K562 (cell line): Measurements from ENCODE around the gene MACROD2. TPM values are rescaled to one million over a fixed set of nuclear protein-coding genes. Genes with fewer than 3 reads are reported as not detected.

ENCODE experiments used
- ATAC-seq: fragments of 200-7000 bp; cut with Tn5 transposase; 3 replicates; pipeline ENCODE4 v1.9.1; 2020; ENCODE audit warnings: moderate library complexity
- BruUV-seq: library from RNA; stranded (reverse); fragments of 400-500 nt; replicated peaks from 2 replicates; lab custom pipeline; 2021; lab: Mats Ljungman, UMichigan
- CTCF ChIA-PET: fragments of 300-600 bp; formaldehyde crosslinking; extraction: SDS; loops from one replicate; lab custom pipeline; 2021; ENCODE audit warnings: low intra/inter-chr PET ratio; lab: Yijun Ruan, JAX
- POLR2A ChIA-PET: fragments of 300-600, 350-650 bp; sonication (Branson Sonifier 250); formaldehyde crosslinking; extraction: SDS; loops from one replicate; lab custom pipeline; 2021; ENCODE audit warnings: antibody characterized with exemption, inconsistent platforms; lab: Yijun Ruan, JAX
- DNase-seq, 4 experiments: peaks; one replicate each; pipeline versions ENCODE4 v3.0.0 to v3.0.0-alpha.2; 2011 to 2018; ENCODE audit warnings: low spot score in 3 of 4, mixed read lengths in 3 of 4; ENCODE audit errors: extremely low read depth in 1 of 4
- FAIRE-seq: peaks from 2 replicates; lab custom pipeline; 2011; peaks lifted over from hg19 to GRCh38; lab: Jason Lieb, UNC
- H2AFZ ChIP-seq: 2 replicates; pipeline ENCODE4 v1.6.0; 2011; ENCODE audit warnings: low read depth, low read length, control low read depth, inconsistent platforms
- H3K27ac ChIP-seq: fragments of 200-600 bp; 3 replicates; pipeline ENCODE4 v1.8.0; 2011; ENCODE audit warnings: low read depth, mild to moderate bottlenecking, control low read depth, inconsistent platforms, low read length, moderate library complexity, mixed read lengths; ENCODE audit errors: extremely low read depth
- H3K27me3 ChIP-seq, 2 experiments: fragments of 300-600 bp in 1 of 2; 2 replicates in 1 of 2; 3 replicates in 1 of 2; pipeline versions ENCODE4 v1.6.0 to v1.8.0; 2011; ENCODE audit warnings: inconsistent platforms in 2 of 2, low read length in 2 of 2, mild to moderate bottlenecking in 1 of 2, mixed read lengths in 1 of 2, moderate library complexity in 1 of 2; ENCODE audit not compliant: control insufficient read depth in 2 of 2, insufficient read depth in 2 of 2
- H3K36me3 ChIP-seq: fragments of 300-600 bp; 3 replicates; pipeline ENCODE4 v1.8.0; 2011; ENCODE audit warnings: mild to moderate bottlenecking, low read length, inconsistent platforms; ENCODE audit not compliant: control insufficient read depth, insufficient read depth
- H3K4me1 ChIP-seq, 2 experiments: fragments of 200-600 bp in 1 of 2; replicated peaks in 1 of 2; 2 replicates in 1 of 2; 3 replicates in 1 of 2; pipeline versions ENCODE4 v1.5.1 to v1.8.0; 2011; ENCODE audit warnings: inconsistent platforms in 2 of 2, low read length in 2 of 2, mild to moderate bottlenecking in 1 of 2, mixed read lengths in 1 of 2, moderate library complexity in 1 of 2; ENCODE audit not compliant: control insufficient read depth in 2 of 2, insufficient read depth in 2 of 2
- H3K4me2 ChIP-seq: 2 replicates; pipeline ENCODE4 v1.6.1; 2011; ENCODE audit warnings: low read length, control low read depth, inconsistent platforms, mixed read lengths; ENCODE audit not compliant: insufficient read depth
- H3K4me3 ChIP-seq: fragments of 200-600 bp; sonication (generic), shearing (Covaris generic); 2 replicates; pipeline ENCODE4 v1.5.1; 2016; ENCODE audit warnings: control low read depth, inconsistent platforms
- H3K79me2 ChIP-seq: fragments of 200-600 bp; 3 replicates; pipeline ENCODE4 v1.8.0; 2011; ENCODE audit warnings: low read length, inconsistent platforms; ENCODE audit not compliant: control insufficient read depth, insufficient read depth
- H3K9ac ChIP-seq, 2 experiments: 2 replicates each; pipeline versions ENCODE4 v1.6.0 to v1.6.1; 2011; ENCODE audit warnings: low read depth in 2 of 2, low read length in 2 of 2, control low read depth in 1 of 2, inconsistent platforms in 1 of 2, mild to moderate bottlenecking in 1 of 2, mixed read lengths in 1 of 2; ENCODE audit not compliant: insufficient read depth in 1 of 2
- H3K9me1 ChIP-seq: one replicate; pipeline ENCODE4 v1.6.0; 2011; ENCODE audit warnings: inconsistent platforms, mild to moderate bottlenecking, low read length, moderate library complexity; ENCODE audit not compliant: control insufficient read depth, insufficient read depth
- H3K9me3 ChIP-seq: replicated peaks from 2 replicates; pipeline ENCODE4 v1.5.1; 2011; ENCODE audit warnings: low read depth, low read length, inconsistent platforms; ENCODE audit not compliant: control insufficient read depth, insufficient read depth
- H4K20me1 ChIP-seq: replicated peaks from 2 replicates; pipeline ENCODE4 v1.6.1; 2011; ENCODE audit warnings: low read length, inconsistent platforms, mixed read lengths; ENCODE audit not compliant: control insufficient read depth, insufficient read depth
- C11orf30 ChIP-seq: fragments of 450-650 bp; IDR thresholded peaks from 2 replicates; pipeline ENCODE4 v1.6.1; 2016; ENCODE audit warnings: low read depth, mild to moderate bottlenecking
- NR2C2 ChIP-seq, 2 experiments: fragments of 200-800 bp in 1 of 2; sonication (Bioruptor generic) in 1 of 2; sonication (generic) in 1 of 2; formaldehyde crosslinking in 1 of 2; IDR thresholded peaks; 2 replicates each; pipeline versions ENCODE4 v1.6.1 to v1.8.0; 2016 to 2022; ENCODE audit warnings: mild to moderate bottlenecking in 1 of 2, missing compliant biosample characterization in 1 of 2, missing genetic modification characterization in 1 of 2, missing genetic modification reagents in 1 of 2
- PHB ChIP-seq: fragments of 250-450 bp; sonication (Bioruptor Pico); IDR thresholded peaks from 2 replicates; pipeline ENCODE4 v1.5.0; 2021
- PHTF2 ChIP-seq: fragments of 250-450 bp; sonication (Bioruptor Pico); IDR thresholded peaks from 2 replicates; pipeline ENCODE4 v1.5.0; 2021; ENCODE audit warnings: mild to moderate bottlenecking
- PRPF4 ChIP-seq: fragments of 200-400 bp; formaldehyde crosslinking; IDR thresholded peaks from one replicate; pipeline ENCODE4 v1.6.1; 2017; ENCODE audit warnings: low read length, low read depth, mild to moderate bottlenecking; ENCODE audit not compliant: insufficient read depth, poor library complexity, severe bottlenecking
- RBM25 ChIP-seq: fragments of 200-400 bp; formaldehyde crosslinking; IDR thresholded peaks from 2 replicates; pipeline ENCODE4 v1.6.1; 2018; ENCODE audit warnings: low read length, low read depth, moderate library complexity; ENCODE audit not compliant: severe bottlenecking
- TGIF2 ChIP-seq: sonication (generic); formaldehyde crosslinking; IDR thresholded peaks from 2 replicates; pipeline ENCODE4 v1.8.1; 2022; ENCODE audit warnings: mild to moderate bottlenecking, missing genetic modification reagents, moderate library complexity
- ZFP1 ChIP-seq: fragments of 450-650 bp; formaldehyde crosslinking; IDR thresholded peaks from 2 replicates; pipeline ENCODE4 v1.4.0; 2020; ENCODE audit warnings: mild to moderate bottlenecking, mixed read lengths
- ZNF24 ChIP-seq: fragments of 450-650 bp; IDR thresholded peaks from 2 replicates; pipeline ENCODE4 v1.6.1; 2016
- WGBS: fragments of 100-300 bp; shearing (Covaris generic); methylation state at CpG from one replicate; pipeline ENCODE4 v1.1.6; 2016; ENCODE audit warnings: low coverage, mixed read lengths; ENCODE audit not compliant: insufficient coverage; ENCODE audit errors: missing lambda C conversion rate; 5-methylcytosine and 5-hydroxymethylcytosine counted together
- in situ Hi-C: fragments of 300-500 bp; cut with MboI; formaldehyde crosslinking; loops from 4 replicates; pipeline ENCODE4 v1.15.0; 2018; ENCODE audit warnings: inconsistent platforms, mixed read lengths
- intact Hi-C: fragments of 100-400 bp; cut with micrococcal nuclease; formaldehyde crosslinking; loops from 2 replicates; pipeline ENCODE4 v1.14.2; 2022
- polyA plus RNA-seq, 8 experiments: library from polyadenylated mRNA; depleted of rRNA in 4 of 8; stranded (reverse) in 5 of 8; unstranded in 3 of 8; fragments of >200 nt; fragmentation: Nextera tagmentation in 2 of 8; fragmentation: Illumina TruSeq in 1 of 8; extraction: Ambion mirVana in 2 of 8; extraction: Trizol in 1 of 8; gene quantifications; 2 replicates each; pipeline versions ENCODE4 v1.2.1 to v1.2.3, GENCODE V29; 2011 to 2014; ENCODE audit warnings: inconsistent platforms in 1 of 8, missing spikeins in 1 of 8
- total RNA-seq, 7 experiments: library from RNA; depleted of rRNA in 6 of 7; stranded (reverse); fragments of >200 nt in 6 of 7; fragmentation: Illumina TruSeq in 2 of 7; extraction: Trizol in 2 of 7; gene quantifications; 2 replicates each; pipeline versions ENCODE4 v1.2.1 to v1.2.3, GENCODE V29; 2011 to 2021; ENCODE audit warnings: low replicate concordance in 1 of 7
- TF ChIP-seq, protein P1 (sequence below): sonication (generic); formaldehyde crosslinking; IDR thresholded peaks from 2 replicates; pipeline ENCODE4 v1.8.0; 2022; ENCODE audit warnings: mild to moderate bottlenecking, missing genetic modification reagents
- TF ChIP-seq, protein P2 (sequence below): fragments of 450-650 bp; IDR thresholded peaks from 2 replicates; pipeline ENCODE4 v1.6.1; 2016; ENCODE audit warnings: mild to moderate bottlenecking
- TF ChIP-seq, protein P3 (sequence below): fragments of 450-650 bp; IDR thresholded peaks from 2 replicates; pipeline ENCODE4 v1.6.1; 2016; ENCODE audit warnings: low read depth

Gene MACROD2
- total and polyA plus RNA-seq, 9 of the 15 experiments (the other 6 are each of a cell fraction or from before 2014, with no cell fraction given) = not detected

DNA sequence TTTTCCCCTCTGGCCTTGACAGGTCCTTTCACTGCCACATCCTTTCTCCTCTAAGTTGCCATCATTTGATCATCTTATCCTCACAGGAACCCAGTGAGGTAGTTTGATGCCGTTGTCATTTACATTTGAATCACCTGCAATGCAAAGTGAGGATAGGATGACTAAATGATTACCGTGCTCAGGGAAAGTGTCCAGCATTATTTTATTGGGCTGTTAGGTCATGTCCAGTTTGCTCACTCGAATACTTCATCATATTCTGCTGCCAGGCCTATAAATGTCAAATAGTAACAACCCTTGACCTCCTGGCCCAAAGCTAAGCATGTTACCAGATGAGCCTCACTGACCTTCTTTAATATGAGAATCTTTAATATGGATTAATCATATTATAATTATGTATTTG lies 1410.8 kb downstream of the MACROD2 start:
- H4K20me1 ChIP-seq = no peaks in the 10 kb centered on the region
- H3K27ac ChIP-seq = no peak overlapping the region
- no peaks in the 10 kb centered on the region for H3K9me3 ChIP-seq
- ChIA-PET CTCF (no interaction called here), POLR2A (no interaction called here)
- no peaks in the 10 kb centered on the region for H3K27me3 ChIP-seq
- H3K36me3 ChIP-seq = no peaks in the 10 kb centered on the region
- no TSS peak for BruUV-seq
- FAIRE-seq (no peak), DNase-seq (no peak), ATAC-seq (no peak)
- intact Hi-C loops = no loop called here
- no peaks in the 10 kb centered on the region for H3K79me2 ChIP-seq
- in situ Hi-C loops = no loop called here
- H3K4me3 ChIP-seq = no peak overlapping the region
- no peaks in the 10 kb centered on the region for H3K9me1 ChIP-seq
- no peaks in the 10 kb centered on the region for H3K4me1 ChIP-seq
- no peak overlapping the region for H3K4me2 ChIP-seq
- no peak overlapping the region for H3K9ac ChIP-seq
- WGBS = 0% methylated on average over 3 of the region's 3 CpGs
- H2AFZ ChIP-seq = no peak overlapping the region
- TF ChIP-seq PHB (CRISPR knock-in tag) = no peak
- no peak for TF ChIP-seq PHTF2 (CRISPR knock-in tag)
- no peak for TF ChIP-seq ZNF24
- no peak for TF ChIP-seq PRPF4
- TF ChIP-seq, protein P1, sequence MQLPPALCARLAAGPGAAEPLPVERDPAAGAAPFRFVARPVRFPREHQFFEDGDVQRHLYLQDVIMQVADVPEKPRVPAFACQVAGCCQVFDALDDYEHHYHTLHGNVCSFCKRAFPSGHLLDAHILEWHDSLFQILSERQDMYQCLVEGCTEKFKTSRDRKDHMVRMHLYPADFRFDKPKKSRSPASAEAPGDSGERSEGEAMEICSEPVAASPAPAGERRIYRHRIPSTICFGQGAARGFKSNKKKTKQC = no peak
- TF ChIP-seq, protein P2, sequence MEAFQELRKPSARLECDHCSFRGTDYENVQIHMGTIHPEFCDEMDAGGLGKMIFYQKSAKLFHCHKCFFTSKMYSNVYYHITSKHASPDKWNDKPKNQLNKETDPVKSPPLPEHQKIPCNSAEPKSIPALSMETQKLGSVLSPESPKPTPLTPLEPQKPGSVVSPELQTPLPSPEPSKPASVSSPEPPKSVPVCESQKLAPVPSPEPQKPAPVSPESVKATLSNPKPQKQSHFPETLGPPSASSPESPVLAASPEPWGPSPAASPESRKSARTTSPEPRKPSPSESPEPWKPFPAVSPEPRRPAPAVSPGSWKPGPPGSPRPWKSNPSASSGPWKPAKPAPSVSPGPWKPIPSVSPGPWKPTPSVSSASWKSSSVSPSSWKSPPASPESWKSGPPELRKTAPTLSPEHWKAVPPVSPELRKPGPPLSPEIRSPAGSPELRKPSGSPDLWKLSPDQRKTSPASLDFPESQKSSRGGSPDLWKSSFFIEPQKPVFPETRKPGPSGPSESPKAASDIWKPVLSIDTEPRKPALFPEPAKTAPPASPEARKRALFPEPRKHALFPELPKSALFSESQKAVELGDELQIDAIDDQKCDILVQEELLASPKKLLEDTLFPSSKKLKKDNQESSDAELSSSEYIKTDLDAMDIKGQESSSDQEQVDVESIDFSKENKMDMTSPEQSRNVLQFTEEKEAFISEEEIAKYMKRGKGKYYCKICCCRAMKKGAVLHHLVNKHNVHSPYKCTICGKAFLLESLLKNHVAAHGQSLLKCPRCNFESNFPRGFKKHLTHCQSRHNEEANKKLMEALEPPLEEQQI = no peak
- TF ChIP-seq NR2C2 (CRISPR knock-in tag; IDR thresholded peaks at IDR 0.05) = no peak
- no peak for TF ChIP-seq NR2C2 (tag; IDR thresholded peaks at IDR 0.05)
- TF ChIP-seq TGIF2 (CRISPR knock-in tag) = no peak
- TF ChIP-seq C11orf30 = no peak
- TF ChIP-seq, protein P3, sequence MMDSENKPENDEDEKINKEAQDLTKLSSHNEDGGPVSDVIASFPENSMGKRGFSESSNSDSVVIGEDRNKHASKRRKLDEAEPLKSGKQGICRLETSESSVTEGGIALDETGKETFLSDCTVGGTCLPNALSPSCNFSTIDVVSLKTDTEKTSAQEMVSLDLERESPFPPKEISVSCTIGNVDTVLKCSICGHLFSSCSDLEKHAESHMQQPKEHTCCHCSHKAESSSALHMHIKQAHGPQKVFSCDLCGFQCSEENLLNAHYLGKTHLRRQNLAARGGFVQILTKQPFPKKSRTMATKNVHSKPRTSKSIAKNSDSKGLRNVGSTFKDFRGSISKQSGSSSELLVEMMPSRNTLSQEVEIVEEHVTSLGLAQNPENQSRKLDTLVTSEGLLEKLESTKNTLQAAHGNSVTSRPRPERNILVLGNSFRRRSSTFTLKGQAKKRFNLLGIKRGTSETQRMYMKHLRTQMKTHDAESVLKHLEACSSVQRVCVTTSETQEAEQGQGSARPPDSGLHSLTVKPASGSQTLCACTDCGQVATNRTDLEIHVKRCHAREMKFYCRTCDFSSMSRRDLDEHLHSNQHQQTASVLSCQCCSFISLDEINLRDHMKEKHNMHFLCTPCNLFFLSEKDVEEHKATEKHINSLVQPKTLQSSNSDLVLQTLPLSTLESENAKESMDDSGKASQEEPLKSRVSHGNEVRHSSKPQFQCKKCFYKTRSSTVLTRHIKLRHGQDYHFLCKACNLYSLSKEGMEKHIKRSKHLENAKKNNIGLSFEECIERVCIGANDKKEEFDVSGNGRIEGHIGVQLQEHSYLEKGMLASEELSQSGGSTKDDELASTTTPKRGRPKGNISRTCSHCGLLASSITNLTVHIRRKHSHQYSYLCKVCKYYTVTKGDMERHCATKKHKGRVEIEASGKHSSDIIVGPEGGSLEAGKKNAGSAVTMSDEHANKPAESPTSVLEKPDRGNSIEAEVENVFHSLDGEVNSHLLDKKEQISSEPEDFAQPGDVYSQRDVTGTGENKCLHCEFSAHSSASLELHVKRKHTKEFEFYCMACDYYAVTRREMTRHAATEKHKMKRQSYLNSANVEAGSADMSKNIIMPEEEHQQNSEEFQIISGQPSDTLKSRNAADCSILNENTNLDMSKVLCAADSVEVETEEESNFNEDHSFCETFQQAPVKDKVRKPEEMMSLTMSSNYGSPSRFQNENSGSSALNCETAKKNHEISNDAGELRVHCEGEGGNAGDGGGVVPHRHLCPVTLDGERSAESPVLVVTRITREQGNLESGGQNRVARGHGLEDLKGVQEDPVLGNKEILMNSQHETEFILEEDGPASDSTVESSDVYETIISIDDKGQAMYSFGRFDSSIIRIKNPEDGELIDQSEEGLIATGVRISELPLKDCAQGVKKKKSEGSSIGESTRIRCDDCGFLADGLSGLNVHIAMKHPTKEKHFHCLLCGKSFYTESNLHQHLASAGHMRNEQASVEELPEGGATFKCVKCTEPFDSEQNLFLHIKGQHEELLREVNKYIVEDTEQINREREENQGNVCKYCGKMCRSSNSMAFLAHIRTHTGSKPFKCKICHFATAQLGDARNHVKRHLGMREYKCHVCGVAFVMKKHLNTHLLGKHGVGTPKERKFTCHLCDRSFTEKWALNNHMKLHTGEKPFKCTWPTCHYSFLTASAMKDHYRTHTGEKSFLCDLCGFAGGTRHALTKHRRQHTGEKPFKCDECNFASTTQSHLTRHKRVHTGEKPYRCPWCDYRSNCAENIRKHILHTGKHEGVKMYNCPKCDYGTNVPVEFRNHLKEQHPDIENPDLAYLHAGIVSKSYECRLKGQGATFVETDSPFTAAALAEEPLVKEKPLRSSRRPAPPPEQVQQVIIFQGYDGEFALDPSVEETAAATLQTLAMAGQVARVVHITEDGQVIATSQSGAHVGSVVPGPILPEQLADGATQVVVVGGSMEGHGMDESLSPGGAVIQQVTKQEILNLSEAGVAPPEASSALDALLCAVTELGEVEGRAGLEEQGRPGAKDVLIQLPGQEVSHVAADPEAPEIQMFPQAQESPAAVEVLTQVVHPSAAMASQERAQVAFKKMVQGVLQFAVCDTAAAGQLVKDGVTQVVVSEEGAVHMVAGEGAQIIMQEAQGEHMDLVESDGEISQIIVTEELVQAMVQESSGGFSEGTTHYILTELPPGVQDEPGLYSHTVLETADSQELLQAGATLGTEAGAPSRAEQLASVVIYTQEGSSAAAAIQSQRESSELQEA = no peak
- no peak for TF ChIP-seq ZFP1 (CRISPR knock-in tag)
- no peak for TF ChIP-seq RBM25
